SIG-M5 treated with dmso at 0.1 percent for 504 hours (cell line): ENCODE results near the gene CDT1.

Source experiments
- DNase-seq: peaks from one replicate; lab custom pipeline; 2025; ENCODE audit not compliant: unreplicated experiment; lab: John Stamatoyannopoulos, UW

The CDT1 gene

DNA sequence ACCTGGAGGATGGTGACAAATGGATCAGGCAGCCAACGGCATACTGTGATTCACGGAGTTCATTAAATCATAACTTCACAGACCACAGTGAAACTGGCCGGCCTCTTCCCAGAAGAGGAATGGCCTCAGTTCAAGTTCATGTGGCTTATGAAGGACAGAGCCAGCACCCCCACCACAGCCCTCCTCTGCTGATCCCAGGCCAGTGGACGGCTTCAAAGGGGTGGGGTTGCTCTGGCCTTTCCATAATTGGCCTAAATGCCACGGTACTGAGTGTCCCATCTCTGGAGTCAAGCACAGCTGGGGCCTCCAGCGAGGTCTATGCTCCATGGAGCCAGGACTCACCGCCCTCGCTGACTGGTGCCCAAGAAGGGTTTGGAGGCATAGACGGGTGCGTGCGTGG lies 31.8 kb downstream of the CDT1 start:
- no peak for DNase-seq

DNA sequence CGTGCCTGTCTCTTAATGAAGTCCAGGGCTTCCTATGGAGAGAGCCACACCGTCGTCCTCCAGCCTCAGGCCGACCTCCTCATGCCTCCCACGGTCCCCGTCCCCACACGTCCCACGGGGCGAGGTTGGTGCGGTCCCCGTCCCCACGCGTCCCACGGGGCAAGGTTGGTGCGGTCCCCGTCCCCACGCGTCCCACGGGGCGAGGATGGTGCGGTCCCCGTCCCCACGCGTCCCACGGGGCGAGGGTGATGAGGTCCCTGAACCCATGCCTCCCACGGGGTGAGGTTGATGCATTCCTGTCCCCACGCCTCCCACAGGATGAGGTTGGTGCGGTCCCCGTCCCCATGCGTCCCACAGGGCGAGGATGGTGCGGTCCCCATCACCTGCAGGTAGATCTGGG lies 32.2 kb downstream of the CDT1 start:
- DNase-seq: no peak

DNA sequence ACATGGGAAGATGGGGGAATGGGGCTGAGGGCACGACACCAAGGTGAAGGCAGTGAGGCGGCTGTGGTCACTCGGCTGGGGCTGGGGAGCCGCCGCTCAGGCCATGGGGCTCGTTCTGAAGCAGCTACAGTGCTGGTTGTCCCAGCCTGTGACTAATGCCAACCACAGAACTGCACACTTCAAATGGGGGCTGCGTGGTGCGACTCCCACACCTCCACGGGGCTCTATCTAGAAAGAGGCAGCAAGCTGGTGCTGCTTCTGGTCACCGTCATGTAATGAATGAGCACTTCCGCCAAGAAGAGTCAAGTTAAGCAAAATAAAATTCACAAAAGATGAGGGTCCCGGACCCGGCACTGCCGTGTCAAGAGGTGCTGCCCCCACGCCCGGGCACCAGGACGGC lies 33.2 kb downstream of the CDT1 start:
- DNase-seq: no peak

GRCh38 chr16:88837806-88838205 lies 34.2 kb downstream of the CDT1 start:
- no peak for DNase-seq

GRCh38 chr16:88838566-88838965 lies 35.0 kb downstream of the CDT1 start:
- no peak for DNase-seq

GRCh38 chr16:88839026-88839529 lies 35.5 kb downstream of the CDT1 start:
- DNase-seq: no peak

GRCh38 chr16:88839745-88840599 lies 36.4 kb downstream of the CDT1 start:
- DNase-seq: peak; percentile 75

DNA sequence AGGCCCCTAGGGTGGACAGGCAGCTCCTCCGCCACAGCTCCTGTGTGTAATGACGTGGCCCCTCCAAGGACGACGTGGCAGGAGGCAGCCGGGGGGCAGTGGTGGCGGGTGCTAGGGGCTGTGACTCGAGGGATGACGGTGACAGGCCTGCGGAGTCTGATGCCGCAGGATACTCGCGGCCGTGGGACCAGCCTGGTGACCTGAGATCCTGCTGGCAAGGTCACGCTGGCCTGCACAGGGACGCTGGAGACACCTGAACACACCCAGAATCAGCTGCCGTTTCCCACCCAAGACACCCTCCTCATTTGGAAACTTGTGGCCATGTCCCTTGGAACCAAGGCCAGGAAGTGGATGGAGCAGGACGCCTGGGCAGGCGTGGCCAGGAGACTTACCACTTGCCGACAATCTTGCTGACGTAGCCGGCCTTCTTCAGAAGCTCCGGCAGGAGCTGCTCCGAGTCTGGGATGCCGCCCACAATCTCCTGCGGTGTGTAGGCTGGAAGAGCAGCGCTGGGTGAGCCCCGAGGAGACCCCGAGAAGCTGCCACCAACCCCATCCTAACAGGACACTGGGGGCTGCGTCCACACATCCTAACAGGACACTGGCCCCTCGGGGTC lies 37.1 kb downstream of the CDT1 start:
- no peak for DNase-seq

GRCh38 chr16:88841521-88842307 lies 38.1 kb downstream of the CDT1 start:
- no peak for DNase-seq

DNA sequence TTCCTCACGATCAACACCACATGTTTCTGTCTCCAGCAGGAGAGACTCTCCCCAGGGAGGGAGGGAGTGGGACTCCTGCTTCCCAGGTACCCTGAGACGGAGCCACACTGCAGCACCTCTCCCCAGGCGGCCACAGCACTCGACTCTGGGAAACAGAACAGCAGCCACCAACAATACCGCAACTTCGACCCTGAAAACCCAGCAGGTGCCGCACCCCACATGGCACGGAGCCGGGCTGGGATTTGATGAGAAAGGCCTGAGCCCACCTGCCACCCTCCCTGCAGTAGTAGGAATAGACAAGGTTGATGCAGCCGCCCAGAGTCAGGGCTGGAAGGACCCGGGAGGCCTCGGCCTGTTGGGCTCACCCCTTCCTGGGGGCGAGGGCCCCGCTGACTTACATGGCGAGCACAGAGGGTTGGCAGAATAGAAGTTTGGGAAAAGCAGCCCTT lies 38.7 kb downstream of the CDT1 start:
- DNase-seq: no peak

GRCh38 chr16:88842806-88843205 lies 39.2 kb downstream of the CDT1 start:
- no peak for DNase-seq

DNA sequence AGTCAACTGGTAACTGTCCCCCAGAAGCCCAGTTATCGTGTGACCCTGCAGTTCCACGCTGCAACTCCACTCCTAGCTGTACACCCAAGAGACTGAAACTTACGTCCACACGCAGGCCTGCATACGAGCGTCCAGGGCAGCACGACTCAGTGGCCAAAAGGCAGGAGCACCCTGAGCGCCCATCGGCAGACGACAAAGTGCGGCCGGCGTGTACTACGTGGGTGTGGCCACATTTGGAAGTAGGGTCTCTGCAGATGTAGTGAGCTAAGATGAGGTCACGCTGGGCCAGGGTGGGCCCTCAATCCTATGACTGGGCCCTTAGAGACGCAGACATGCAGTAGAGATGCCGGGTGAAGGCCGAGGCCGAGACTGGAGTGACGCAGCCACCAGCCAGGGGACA lies 39.7 kb downstream of the CDT1 start:
- no peak for DNase-seq

- DNase-seq: peak; percentile 3
Observed at GRCh38 chr16:88844419-88845036, 40.9 kb downstream of the CDT1 start.

- DNase-seq: no peak
Observed at GRCh38 chr16:88846088-88846487, 42.5 kb downstream of the CDT1 start.

DNA sequence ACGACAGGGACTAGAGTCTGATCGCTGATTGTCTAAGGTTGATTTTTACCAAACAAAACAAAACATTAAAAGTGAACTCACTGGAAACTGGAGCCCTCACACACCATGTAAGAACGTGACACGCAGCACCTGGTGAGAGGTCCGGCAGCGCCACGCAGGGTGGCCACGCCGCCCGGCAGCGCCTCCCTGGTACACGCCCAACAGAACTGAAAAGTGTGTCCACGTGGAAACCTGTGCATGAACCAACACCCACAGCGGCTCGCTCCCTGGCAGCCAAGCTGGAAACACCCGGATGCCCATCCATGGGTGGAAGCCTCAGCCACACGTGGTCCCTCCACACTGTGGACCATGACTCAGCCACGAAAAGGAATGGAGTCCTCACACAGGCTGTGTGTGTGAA lies 44.1 kb downstream of the CDT1 start:
- no peak for DNase-seq

DNA sequence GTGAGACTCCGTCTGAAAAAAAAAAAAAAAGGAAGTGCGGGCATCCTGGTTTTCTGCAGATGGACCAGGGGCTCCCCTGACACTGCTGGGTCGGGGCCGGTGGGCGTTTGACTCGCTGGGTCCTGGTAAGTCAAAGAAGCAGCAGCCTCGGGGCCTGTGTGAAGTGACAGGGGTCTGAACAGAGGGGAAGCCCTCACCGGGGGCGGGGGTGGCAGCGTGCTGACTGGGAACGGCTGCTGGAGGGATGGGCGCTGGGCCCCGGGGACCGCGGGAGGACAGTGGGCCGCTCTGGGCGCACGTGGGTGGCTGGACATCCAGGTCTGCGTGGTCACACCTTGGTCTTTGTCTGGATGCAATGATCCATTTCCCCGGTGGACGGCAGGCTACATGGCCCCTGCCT lies 45.0 kb downstream of the CDT1 start:
- no peak for DNase-seq

DNA sequence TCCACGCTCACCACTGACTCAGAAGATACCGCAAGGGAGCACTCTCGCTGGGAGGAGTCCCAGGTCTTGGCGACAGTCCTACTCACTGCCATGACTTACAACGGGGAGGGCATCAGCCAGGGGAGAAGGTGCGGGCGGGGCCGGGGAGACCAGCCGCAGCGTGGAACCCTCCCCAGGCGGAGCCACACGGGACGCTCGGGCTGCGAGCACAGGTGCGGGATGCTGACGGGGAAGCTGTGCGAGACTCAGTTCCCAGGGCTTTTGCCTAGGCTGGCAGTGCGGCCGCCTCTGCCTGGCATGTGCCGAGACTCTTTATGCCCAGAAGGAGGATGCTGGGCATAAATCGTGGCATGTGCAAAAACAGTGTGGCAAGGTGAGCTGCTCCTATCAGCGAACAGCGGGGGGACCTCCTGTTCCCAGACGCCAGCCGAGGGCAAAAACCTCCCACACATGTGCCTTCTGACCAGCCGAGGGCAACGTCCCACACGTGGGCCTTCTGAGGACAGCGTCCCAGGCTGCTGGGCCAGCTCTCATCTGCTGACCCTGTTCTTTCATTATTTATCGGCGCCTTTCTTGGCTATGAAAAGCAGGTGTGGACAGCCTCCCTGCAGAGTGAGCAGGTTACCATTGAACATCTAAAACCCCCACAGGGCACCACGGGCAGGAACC lies 47.1 kb downstream of the CDT1 start:
- DNase-seq: no peak

DNA sequence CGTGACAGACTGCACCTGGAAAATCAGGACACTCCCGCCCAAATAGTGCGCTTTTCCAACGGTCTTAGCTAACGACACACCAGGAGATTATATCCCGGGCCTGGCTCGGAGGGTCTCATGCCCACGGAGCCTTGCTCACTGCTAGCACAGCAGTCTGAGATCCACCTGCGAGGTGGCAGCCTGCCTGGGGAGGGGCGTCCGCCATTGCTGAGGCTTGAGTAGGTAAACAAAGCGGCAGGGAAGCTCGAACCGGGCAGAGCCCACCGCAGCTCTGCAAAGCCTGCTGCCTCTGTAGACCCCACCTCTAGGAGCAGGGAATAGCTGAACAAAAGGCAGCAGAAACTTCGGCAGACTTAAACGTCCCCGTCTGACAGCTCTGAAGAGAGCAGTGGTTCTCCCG lies 48.0 kb downstream of the CDT1 start:
- no peak for DNase-seq

GRCh38 chr16:88853325-88853941 lies 49.8 kb downstream of the CDT1 start:
- DNase-seq: no peak
